PC-9 (cell line): ENCODE results near the gene PRR15L. TPM values are rescaled to one million over a fixed set of nuclear protein-coding genes. Genes with fewer than 3 reads are reported as not detected.

Source experiments
- BruUV-seq: library from RNA; stranded (reverse); fragments of 400-500 nt; replicated peaks from 2 replicates; lab custom pipeline; 2021; lab: Mats Ljungman, UMichigan
- CTCF ChIA-PET: fragments of 300-600 bp; sonication (Branson Sonifier 250); formaldehyde crosslinking; loops from one replicate; lab custom pipeline; 2022; ENCODE audit warnings: antibody characterized with exemption; lab: Charles Lee
- POLR2A ChIA-PET: fragments of 300-600 bp; sonication (Branson Sonifier 250); formaldehyde crosslinking; loops from one replicate; lab custom pipeline; 2022; ENCODE audit warnings: antibody characterized with exemption; ENCODE audit not compliant: unreplicated experiment; lab: Charles Lee
- DNase-seq, 2 experiments: peaks; one replicate each; pipeline versions ENCODE4 v3.0.0 to v3.0.0-alpha.2; 2015 to 2022; ENCODE audit warnings: mixed read lengths in 1 of 2
- H2AFZ ChIP-seq: fragments of 200-600 bp; sonication (generic); 2 replicates; pipeline ENCODE4 v1.8.1; 2017; ENCODE audit warnings: antibody characterized with exemption
- H3F3A ChIP-seq: fragments of 200-600 bp; sonication (generic); 2 replicates; pipeline ENCODE4 v1.8.1; 2017; ENCODE audit warnings: antibody characterized with exemption, mild to moderate bottlenecking, low read depth; ENCODE audit not compliant: insufficient read depth
- H3K27ac ChIP-seq: fragments of 200-600 bp; sonication (generic); 2 replicates; pipeline ENCODE4 v1.6.1; 2016; ENCODE audit warnings: mixed run types
- H3K27me3 ChIP-seq: fragments of 200-600 bp; sonication (generic); 2 replicates; pipeline ENCODE4 v1.6.1; 2016; ENCODE audit warnings: low read depth, mixed run types; ENCODE audit not compliant: insufficient read depth
- H3K36me3 ChIP-seq: fragments of 200-600 bp; sonication (generic); 2 replicates; pipeline ENCODE4 v1.6.1; 2016; ENCODE audit warnings: low read depth, mixed run types
- H3K4me1 ChIP-seq: fragments of 200-600 bp; sonication (generic); replicated peaks from 2 replicates; pipeline ENCODE4 v1.6.1; 2016; ENCODE audit warnings: mixed run types; ENCODE audit not compliant: insufficient read depth
- H3K4me2 ChIP-seq: fragments of 200-600 bp; sonication (generic); 2 replicates; pipeline ENCODE4 v1.6.1; 2017; ENCODE audit warnings: mixed run types
- H3K4me3 ChIP-seq: fragments of 200-600 bp; sonication (generic); 2 replicates; pipeline ENCODE4 v1.6.1; 2016; ENCODE audit warnings: mixed run types
- H3K79me2 ChIP-seq: fragments of 200-600 bp; sonication (generic); 2 replicates; pipeline ENCODE4 v1.6.1; 2017; ENCODE audit warnings: low read depth, mixed run types
- H3K9me2 ChIP-seq: fragments of 200-600 bp; sonication (generic); 2 replicates; pipeline ENCODE4 v1.8.1; 2017; ENCODE audit warnings: mild to moderate bottlenecking; ENCODE audit not compliant: insufficient read depth
- H3K9me3 ChIP-seq: fragments of 200-600 bp; sonication (generic); 2 replicates; pipeline ENCODE4 v1.8.1; 2016; ENCODE audit warnings: low read depth; ENCODE audit not compliant: insufficient read depth
- H4K20me1 ChIP-seq: fragments of 200-600 bp; sonication (generic); 2 replicates; pipeline ENCODE4 v1.8.1; 2017; ENCODE audit not compliant: insufficient read depth
- EZH2 ChIP-seq: fragments of 200-600 bp; sonication (generic); IDR thresholded peaks from 2 replicates; pipeline ENCODE4 v1.8.0; 2017; ENCODE audit warnings: antibody characterized with exemption, low read depth
- intact Hi-C: fragments of 100-400 bp; cut with micrococcal nuclease; formaldehyde crosslinking; loops from one replicate; pipeline ENCODE4 v1.10.0; 2022; ENCODE audit not compliant: unreplicated experiment
- total RNA-seq: library from RNA; stranded (reverse); gene quantifications from 2 replicates; pipeline ENCODE4 v1.2.3, GENCODE V29; 2021
- TF ChIP-seq, protein P1 (sequence below): fragments of 200-600 bp; sonication (generic); conservative IDR thresholded peaks from 2 replicates; pipeline ENCODE4 v1.6.1; 2017; ENCODE audit warnings: mixed run types, antibody characterized with exemption, mild to moderate bottlenecking, moderate library complexity

The PRR15L gene
- total RNA-seq, 1 experiment from 2014 or later: 5.3 TPM

DNA sequence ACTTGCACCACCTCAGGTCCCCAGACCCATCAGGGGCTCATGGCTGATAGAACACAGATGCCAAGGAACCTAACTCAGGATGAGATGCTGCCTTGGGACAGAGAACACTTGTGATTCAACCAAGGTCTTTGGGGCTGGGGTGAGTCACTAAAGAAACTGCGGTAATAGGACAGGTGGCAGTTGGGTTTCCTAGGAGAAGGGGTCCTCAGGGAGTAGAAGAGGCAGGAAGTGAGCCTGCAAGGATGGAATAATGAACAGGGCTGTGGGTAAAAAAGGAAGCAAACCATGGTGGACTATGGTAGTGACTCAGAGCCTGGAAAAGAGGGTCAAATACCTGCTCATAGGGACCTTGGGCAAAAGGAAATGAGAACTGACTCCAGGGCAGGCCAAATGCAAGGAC is 22.8 kb downstream of the PRR15L start:
- Histone ChIP-seq H3K4me1 (peaks cover 53% of the 10 kb centered on the region), H3K27me3 (no peaks in the 10 kb centered on the region), H3K79me2 (peaks cover 12% of the 10 kb centered on the region; the same call in 1 of the 2 replicates), H3K9me3 (no peaks in the 10 kb centered on the region), H3K4me2 (no peak overlapping the region), H3K4me3 (no peak overlapping the region), H3F3A (peaks cover 46% of the 10 kb centered on the region), H2AFZ (no peak overlapping the region), H3K36me3 (no peaks in the 10 kb centered on the region), H3K27ac (peak overlapping the region; percentile 73), H4K20me1 (no peaks in the 10 kb centered on the region), H3K9me2 (no peaks in the 10 kb centered on the region)
- ChIA-PET CTCF (no interaction called here), POLR2A (interaction anchor here (0.7 kb wide), 1 partner anchor 865 kb away, joined by 9 read pairs; no protein-coding TSS in a partner anchor)
- DNase-seq: peak in 1 of 2 experiments; percentile 39
- TF ChIP-seq, protein P1, sequence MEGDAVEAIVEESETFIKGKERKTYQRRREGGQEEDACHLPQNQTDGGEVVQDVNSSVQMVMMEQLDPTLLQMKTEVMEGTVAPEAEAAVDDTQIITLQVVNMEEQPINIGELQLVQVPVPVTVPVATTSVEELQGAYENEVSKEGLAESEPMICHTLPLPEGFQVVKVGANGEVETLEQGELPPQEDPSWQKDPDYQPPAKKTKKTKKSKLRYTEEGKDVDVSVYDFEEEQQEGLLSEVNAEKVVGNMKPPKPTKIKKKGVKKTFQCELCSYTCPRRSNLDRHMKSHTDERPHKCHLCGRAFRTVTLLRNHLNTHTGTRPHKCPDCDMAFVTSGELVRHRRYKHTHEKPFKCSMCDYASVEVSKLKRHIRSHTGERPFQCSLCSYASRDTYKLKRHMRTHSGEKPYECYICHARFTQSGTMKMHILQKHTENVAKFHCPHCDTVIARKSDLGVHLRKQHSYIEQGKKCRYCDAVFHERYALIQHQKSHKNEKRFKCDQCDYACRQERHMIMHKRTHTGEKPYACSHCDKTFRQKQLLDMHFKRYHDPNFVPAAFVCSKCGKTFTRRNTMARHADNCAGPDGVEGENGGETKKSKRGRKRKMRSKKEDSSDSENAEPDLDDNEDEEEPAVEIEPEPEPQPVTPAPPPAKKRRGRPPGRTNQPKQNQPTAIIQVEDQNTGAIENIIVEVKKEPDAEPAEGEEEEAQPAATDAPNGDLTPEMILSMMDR: no peak
- no peak for TF ChIP-seq EZH2
- intact Hi-C loops: no loop called here
- no TSS peak for BruUV-seq

- H3K9me2 ChIP-seq: no peaks in the 10 kb centered on the region
- H3K27ac ChIP-seq: no peak overlapping the region
- H3K79me2 ChIP-seq: peaks cover 7% of the 10 kb centered on the region; the same call in 1 of the 2 replicates
- H2AFZ ChIP-seq: no peak overlapping the region
- H3K4me1 ChIP-seq: peaks cover 26% of the 10 kb centered on the region
- CTCF ChIA-PET: no interaction called here
- no TSS peak for BruUV-seq
- H4K20me1 ChIP-seq: no peaks in the 10 kb centered on the region
- no peaks in the 10 kb centered on the region for H3K36me3 ChIP-seq
- POLR2A ChIA-PET: interaction anchor here (0.6 kb wide), 1 partner anchor 19 kb away, joined by 6 read pairs; no protein-coding TSS in a partner anchor
- DNase-seq: no peak
- no peak overlapping the region for H3K4me3 ChIP-seq
- H3F3A ChIP-seq: peaks cover 30% of the 10 kb centered on the region
- no peaks in the 10 kb centered on the region for H3K27me3 ChIP-seq
- TF ChIP-seq, protein P1: no peak
- no peak for TF ChIP-seq EZH2
- intact Hi-C loops: no loop called here
- no peaks in the 10 kb centered on the region for H3K9me3 ChIP-seq
- H3K4me2 ChIP-seq: no peak overlapping the region
These were observed 25.8 kb downstream of the PRR15L start for GRCh38 chr17:47931848-47932247.

GRCh38 chr17:47929218-47930000 is 28.3 kb downstream of the PRR15L start:
- ChIA-PET POLR2A (no interaction called here), CTCF (no interaction called here)
- H4K20me1 ChIP-seq: no peaks in the 10 kb centered on the region
- H3K27me3 ChIP-seq: no peaks in the 10 kb centered on the region
- intact Hi-C loops: no loop called here
- H3K9me2 ChIP-seq: no peaks in the 10 kb centered on the region
- BruUV-seq: no TSS peak
- H3K79me2 ChIP-seq: no peaks in the 10 kb centered on the region
- H3K9me3 ChIP-seq: no peaks in the 10 kb centered on the region
- H2AFZ ChIP-seq: no peak overlapping the region
- H3K4me3 ChIP-seq: no peak overlapping the region
- no peak for TF ChIP-seq EZH2
- TF ChIP-seq, protein P1: no peak
- peaks cover 1% of the 10 kb centered on the region; the same call in 1 of the 2 replicates for H3K4me1 ChIP-seq
- no peak overlapping the region for H3K27ac ChIP-seq
- H3K4me2 ChIP-seq: no peak overlapping the region
- H3K36me3 ChIP-seq: no peaks in the 10 kb centered on the region
- DNase-seq: no peak
- H3F3A ChIP-seq: peaks cover 7% of the 10 kb centered on the region
